Measurements from ENCODE around the gene DNAH1. TPM values are rescaled to one million over a fixed set of nuclear protein-coding genes. Genes with fewer than 3 reads are reported as not detected.

Gene DNAH1
- total RNA-seq, 1 experiment from 2014 or later: 0.52 TPM

- DNase-seq (ENCODE audit: low read depth): no peak
Measured at GRCh38 chr3:52388348-52388821, 72.3 kb downstream of the DNAH1 start.

- no peak for DNase-seq (ENCODE audit: low read depth)
Measured at GRCh38 chr3:52388933-52389332, 72.8 kb downstream of the DNAH1 start.

- no peak for DNase-seq (ENCODE audit: low read depth)
Measured at GRCh38 chr3:52391096-52391495, 75.0 kb downstream of the DNAH1 start.

GRCh38 chr3:52392216-52392930 lies 76.3 kb downstream of the DNAH1 start:
- DNase-seq (ENCODE audit: low read depth): no peak

GRCh38 chr3:52393131-52393807 lies 77.2 kb downstream of the DNAH1 start:
- no peak for DNase-seq (ENCODE audit: low read depth)

- DNase-seq (ENCODE audit: low read depth): no peak
Measured at GRCh38 chr3:52393959-52394670, 78.0 kb downstream of the DNAH1 start.

GRCh38 chr3:52394751-52395502 lies 78.8 kb downstream of the DNAH1 start:
- DNase-seq (ENCODE audit: low read depth): no peak

GRCh38 chr3:52395503-52395865 lies 79.4 kb downstream of the DNAH1 start:
- no peak for DNase-seq (ENCODE audit: low read depth)

- no peak for DNase-seq (ENCODE audit: low read depth)
Measured at GRCh38 chr3:52396011-52396906, 80.1 kb downstream of the DNAH1 start.

- no peak for DNase-seq (ENCODE audit: low read depth)
Measured at GRCh38 chr3:52396907-52397591, 80.9 kb downstream of the DNAH1 start.

- DNase-seq (ENCODE audit: low read depth): peak; percentile 19
Measured at GRCh38 chr3:52397676-52398399, 81.7 kb downstream of the DNAH1 start.

GRCh38 chr3:52398670-52399081 lies 82.6 kb downstream of the DNAH1 start:
- DNase-seq (ENCODE audit: low read depth): no peak

GRCh38 chr3:52399131-52399530 lies 83.0 kb downstream of the DNAH1 start:
- no peak for DNase-seq (ENCODE audit: low read depth)

GRCh38 chr3:52399593-52399992 lies 83.5 kb downstream of the DNAH1 start:
- DNase-seq (ENCODE audit: low read depth): no peak

- DNase-seq (ENCODE audit: low read depth): no peak
Measured at GRCh38 chr3:52400275-52400793, 84.2 kb downstream of the DNAH1 start.

GRCh38 chr3:52401021-52401420 lies 84.9 kb downstream of the DNAH1 start:
- no peak for DNase-seq (ENCODE audit: low read depth)

GRCh38 chr3:52401551-52401950 lies 85.4 kb downstream of the DNAH1 start:
- no peak for DNase-seq (ENCODE audit: low read depth)

- DNase-seq (ENCODE audit: low read depth): no peak
Measured at GRCh38 chr3:52402101-52402521, 86.0 kb downstream of the DNAH1 start.

GRCh38 chr3:52402706-52403270 lies 86.7 kb downstream of the DNAH1 start:
- DNase-seq (ENCODE audit: low read depth): no peak

All from M059J (cell line).